ENCODE data around the gene ABL1. TPM values are rescaled to one million over a fixed set of nuclear protein-coding genes. Genes with fewer than 3 reads are reported as not detected.

Gene ABL1
- polyA plus RNA-seq, 1 donor from 2014 or later = 18.5 TPM

- no peak for TF ChIP-seq SMC3 (conservative IDR thresholded peaks at IDR 0.05; ENCODE audit: poor library complexity)
- TF ChIP-seq MXI1 (conservative IDR thresholded peaks at IDR 0.05; ENCODE audit: poor library complexity, severe bottlenecking) = no peak
- no peak for TF ChIP-seq RAD21 (conservative IDR thresholded peaks at IDR 0.05)
- no peak overlapping the region for H3K4me2 ChIP-seq (ENCODE audit: low read length)
- H3K27ac ChIP-seq (ENCODE audit: low read length) = no peak overlapping the region
Observed at GRCh38 chr9:130931508-130932254, 96.6 kb downstream of the ABL1 start.

GRCh38 chr9:130932255-130933079, 97.4 kb downstream of the ABL1 start:
- H3K9me2 ChIP-seq (ENCODE audit: insufficient read depth, low read length) = no peaks in the 10 kb centered on the region
- TF ChIP-seq RAD21 (conservative IDR thresholded peaks at IDR 0.05) (no peak), EP300 (conservative IDR thresholded peaks at IDR 0.05; ENCODE audit: poor library complexity, severe bottlenecking) (no peak)
- H3F3A ChIP-seq (ENCODE audit: insufficient read depth, low read length, poor library complexity, severe bottlenecking) = no peaks in the 10 kb centered on the region
- peaks cover 3% of the 10 kb centered on the region for H3K27me3 ChIP-seq (ENCODE audit: insufficient read depth, low read depth, low read length)
- H2AFZ ChIP-seq (ENCODE audit: low read depth, low read length) = no peak overlapping the region
- no peak overlapping the region for H3K4me2 ChIP-seq (ENCODE audit: low read length)
- H3K79me2 ChIP-seq (replicated peaks; ENCODE audit: insufficient read depth, low read length) = no peaks in the 10 kb centered on the region
- no peak overlapping the region for H3K27ac ChIP-seq (ENCODE audit: low read length)
- no peaks in the 10 kb centered on the region for H4K20me1 ChIP-seq (ENCODE audit: insufficient read depth)
- H3K9me3 ChIP-seq (ENCODE audit: low read length) = no peaks in the 10 kb centered on the region
- no peak overlapping the region for H3K9ac ChIP-seq (ENCODE audit: low read length)
- no peaks in the 10 kb centered on the region for H3K36me3 ChIP-seq (ENCODE audit: insufficient read depth, low read length)
- no peak overlapping the region for H3K4me3 ChIP-seq (ENCODE audit: low read length)

More at GRCh38 chr9:130931508-130932254, 96.6 kb downstream of the ABL1 start:
- Histone ChIP-seq H3K4me3 (ENCODE audit: low read length) (no peak overlapping the region), H3K9me2 (ENCODE audit: insufficient read depth, low read length) (no peaks in the 10 kb centered on the region), H2AFZ (ENCODE audit: low read depth, low read length) (no peak overlapping the region), H4K20me1 (ENCODE audit: insufficient read depth) (no peaks in the 10 kb centered on the region), H3K9me3 (ENCODE audit: low read length) (no peaks in the 10 kb centered on the region), H3K79me2 (replicated peaks; ENCODE audit: insufficient read depth, low read length) (no peaks in the 10 kb centered on the region), H3F3A (ENCODE audit: insufficient read depth, low read length, poor library complexity, severe bottlenecking) (no peaks in the 10 kb centered on the region), H3K27me3 (ENCODE audit: insufficient read depth, low read depth, low read length) (no peaks in the 10 kb centered on the region), H3K36me3 (ENCODE audit: insufficient read depth, low read length) (no peaks in the 10 kb centered on the region), H3K9ac (ENCODE audit: low read length) (no peak overlapping the region)

GRCh38 chr9:130933114-130934046, 98.3 kb downstream of the ABL1 start:
- Histone ChIP-seq H3K9ac (ENCODE audit: low read length) (no peak overlapping the region), H3K9me2 (ENCODE audit: insufficient read depth, low read length) (no peaks in the 10 kb centered on the region), H3K27me3 (ENCODE audit: insufficient read depth, low read depth, low read length) (peaks cover 12% of the 10 kb centered on the region), H4K20me1 (ENCODE audit: insufficient read depth) (no peaks in the 10 kb centered on the region), H3K79me2 (replicated peaks; ENCODE audit: insufficient read depth, low read length) (no peaks in the 10 kb centered on the region), H3K4me3 (ENCODE audit: low read length) (no peak overlapping the region), H3K4me2 (ENCODE audit: low read length) (no peak overlapping the region), H3F3A (ENCODE audit: insufficient read depth, low read length, poor library complexity, severe bottlenecking) (no peaks in the 10 kb centered on the region), H3K27ac (ENCODE audit: low read length) (no peak overlapping the region), H3K9me3 (ENCODE audit: low read length) (no peaks in the 10 kb centered on the region), H2AFZ (ENCODE audit: low read depth, low read length) (no peak overlapping the region), H3K36me3 (ENCODE audit: insufficient read depth, low read length) (no peaks in the 10 kb centered on the region)
- TF ChIP-seq EP300 (conservative IDR thresholded peaks at IDR 0.05; ENCODE audit: poor library complexity, severe bottlenecking) (no peak), POLR2AphosphoS5 (IDR thresholded peaks at IDR 0.05) (no peak), REST (IDR thresholded peaks at IDR 0.05; ENCODE audit: borderline replicate concordance) (no peak), RAD21 (conservative IDR thresholded peaks at IDR 0.05) (no peak), EZH2 (IDR thresholded peaks at IDR 0.05; ENCODE audit: borderline replicate concordance, insufficient read depth, low read length, poor library complexity, severe bottlenecking) (no peak), TAF1 (IDR thresholded peaks at IDR 0.05; ENCODE audit: low read depth) (no peak), MXI1 (conservative IDR thresholded peaks at IDR 0.05; ENCODE audit: poor library complexity, severe bottlenecking) (no peak), SMC3 (conservative IDR thresholded peaks at IDR 0.05; ENCODE audit: poor library complexity) (no peak), CTCF (IDR thresholded peaks at IDR 0.05; ENCODE audit: poor library complexity, severe bottlenecking) (no peak)

All from neural cell (in vitro differentiated cells).